AG09319 (cell line): ENCODE data around the gene CR1.
"Not testable (repeated sequence)": the region's sequence is repeated elsewhere in the genome, so short reads cannot be mapped to it uniquely, and the experiment has no call there.

Experiments
- DNase-seq: peaks from one replicate; pipeline ENCODE4 v3.0.0-alpha.2; 2010; ENCODE audit warnings: low read depth; ENCODE audit errors: extremely low read depth
- CTCF ChIP-seq: IDR thresholded peaks from 2 replicates; pipeline ENCODE4 v1.5.1; 2011; ENCODE audit warnings: low read depth, mild to moderate bottlenecking, inconsistent platforms, low read length, moderate library complexity

Gene CR1

DNA sequence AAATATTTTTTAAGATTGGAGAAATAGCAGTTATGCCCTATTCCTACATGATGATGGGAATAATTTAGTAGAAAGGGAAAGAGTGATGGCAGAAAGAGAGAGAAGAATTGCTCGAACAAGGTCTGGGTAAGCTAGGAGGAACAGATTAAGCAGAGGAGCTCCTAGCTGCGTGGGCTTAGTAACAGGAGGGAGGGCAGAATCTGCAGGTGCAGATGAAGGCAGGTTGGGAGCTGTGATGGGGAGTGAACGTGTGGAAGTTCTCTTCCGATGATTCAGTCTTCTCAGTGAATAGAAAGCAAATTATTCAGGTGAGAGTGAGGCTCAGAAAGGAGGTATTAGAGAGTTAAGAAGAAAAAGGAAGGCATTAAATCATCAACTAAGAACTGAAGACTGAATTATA, 8.3 kb upstream of the CR1 start:
- DNase-seq = no peak
- TF ChIP-seq CTCF = no peak

GRCh38 chr1:207493212-207493611, 2.7 kb upstream of the CR1 start:
- DNase-seq = no peak
- TF ChIP-seq CTCF = no peak

DNA sequence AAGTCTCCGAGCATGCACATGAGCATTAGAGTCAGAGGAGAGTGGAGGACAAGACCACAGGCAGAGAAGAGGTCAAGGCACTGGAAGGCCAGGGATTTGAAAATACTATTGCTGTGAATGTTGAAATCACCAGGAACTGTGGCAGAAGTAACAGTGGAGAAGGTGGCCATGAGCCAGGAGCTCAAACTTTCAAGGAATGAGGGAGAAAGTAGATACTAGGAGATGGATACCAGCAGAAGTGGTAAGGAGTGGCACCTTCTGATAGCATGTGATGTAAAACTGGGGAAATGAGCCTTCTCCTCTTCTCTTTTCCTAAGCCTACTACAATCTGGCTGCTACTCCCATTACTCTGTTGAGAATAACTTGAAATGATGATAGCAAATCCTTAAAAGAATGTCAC, 1.8 kb upstream of the CR1 start:
- no peak for TF ChIP-seq CTCF
- no peak for DNase-seq

GRCh38 chr1:207495281-207495680, 676 bp upstream of the CR1 start:
- not testable (repeated sequence) for DNase-seq

- no peak for TF ChIP-seq CTCF
- DNase-seq = no peak
Observed at GRCh38 chr1:207497941-207498340, 2.0 kb downstream of the CR1 start.

- TF ChIP-seq CTCF = peak; percentile 75
Observed at GRCh38 chr1:207499573-207499972, 3.6 kb downstream of the CR1 start.

GRCh38 chr1:207500306-207500705, 4.3 kb downstream of the CR1 start:
- TF ChIP-seq CTCF = no peak
- no peak for DNase-seq

More at GRCh38 chr1:207499573-207499972, 3.6 kb downstream of the CR1 start:
- peak; percentile 20 for DNase-seq

DNA sequence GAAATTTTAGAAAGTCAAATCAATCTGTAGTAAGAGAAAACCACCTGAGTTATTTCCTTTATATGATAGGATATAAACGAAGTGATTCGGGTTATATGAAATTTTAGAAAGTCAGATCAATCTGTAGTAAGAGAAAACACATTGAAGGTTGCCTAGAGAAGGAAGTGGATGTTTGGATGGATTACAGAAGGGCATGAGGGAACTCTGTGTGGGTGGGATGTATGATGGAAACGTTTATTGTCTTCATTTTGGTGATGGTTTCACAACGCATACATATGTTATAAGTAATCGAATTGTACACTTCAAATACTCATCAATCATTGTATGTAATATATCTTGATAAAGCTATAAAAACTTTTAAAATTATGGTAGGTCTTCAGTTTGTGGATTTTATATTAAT, 5.1 kb downstream of the CR1 start:
- no peak for DNase-seq
- TF ChIP-seq CTCF = no peak
